ENCODE data around the gene HILPDA.
"Not testable (repeated sequence)": the region's sequence is repeated elsewhere in the genome, so short reads cannot be mapped to it uniquely, and the experiment has no call there.

HILPDA gene

DNA sequence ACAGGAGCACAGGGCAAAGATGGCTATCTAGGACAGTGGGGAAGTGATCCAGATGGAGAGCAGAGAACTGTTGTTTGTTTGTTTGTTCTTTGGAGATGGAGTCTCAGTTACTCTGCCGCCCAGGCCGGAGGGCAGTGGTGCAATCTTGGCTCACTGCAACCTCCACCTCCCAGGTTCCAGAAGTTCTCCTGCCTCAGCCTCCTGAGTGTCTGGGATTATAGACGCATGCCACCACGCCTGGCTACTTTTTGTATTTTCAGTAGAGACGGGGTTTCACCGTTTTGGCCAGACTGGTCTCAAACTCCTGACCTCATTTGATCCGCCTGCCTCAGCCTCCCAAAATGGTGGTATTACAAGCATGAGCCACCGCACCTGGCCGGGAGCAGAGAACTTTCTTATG, 41.7 kb downstream of the HILPDA start:
- H3K9me3 ChIP-seq (ENCODE audit: control insufficient read depth, low read length): no peaks in the 10 kb centered on the region
- no peak overlapping the region for H3K4ac ChIP-seq (ENCODE audit: low read depth in 1 of 2, low read length in 2 of 2)
- no peak overlapping the region for H3K4me3 ChIP-seq (ENCODE audit: insufficient read depth in 1 of 2, low read depth in 1 of 2, low read length in 2 of 2)
- H3K23ac ChIP-seq (ENCODE audit: low read length in 2 of 2): no peak overlapping the region
- H2BK12ac ChIP-seq (ENCODE audit: low read length in 2 of 2): no peak overlapping the region
- no peak overlapping the region for H2AFZ ChIP-seq (ENCODE audit: low read depth, low read length)
- peaks cover 21 to 65% of the 10 kb centered on the region in 2 experiments for H3K36me3 ChIP-seq (ENCODE audit: control insufficient read depth in 1 of 2, insufficient read depth in 2 of 2, low read depth in 1 of 2, low read length in 2 of 2)
- H3K4me1 ChIP-seq (ENCODE audit: control insufficient read depth, insufficient read depth, low read depth, low read length): no peaks in the 10 kb centered on the region
- H2BK5ac ChIP-seq (ENCODE audit: low read depth, low read length, poor library complexity, severe bottlenecking): no peak overlapping the region
- WGBS: 94% methylated on average over 9 of the region's 9 CpGs
- H4K8ac ChIP-seq (ENCODE audit: low read length): no peak overlapping the region
- H3K18ac ChIP-seq (ENCODE audit: low read depth in 1 of 2, low read length in 2 of 2): no peak overlapping the region
- no peak overlapping the region for H2AK5ac ChIP-seq (ENCODE audit: low read length, severe bottlenecking)
- no peaks in the 10 kb centered on the region for H3K27me3 ChIP-seq (ENCODE audit: control insufficient read depth in 1 of 2, insufficient read depth in 1 of 2, low read length in 2 of 2)
- H3K4me2 ChIP-seq (ENCODE audit: low read length, poor library complexity, severe bottlenecking): no peak overlapping the region
- H3K14ac ChIP-seq (ENCODE audit: low read length in 2 of 2): no peak overlapping the region
- no peak overlapping the region for H2BK120ac ChIP-seq (ENCODE audit: low read depth, low read length)
- H3K27ac ChIP-seq (ENCODE audit: low read length, poor library complexity, severe bottlenecking): no peak overlapping the region
- no peak overlapping the region for H4K91ac ChIP-seq (ENCODE audit: low read length)
- no peaks in the 10 kb centered on the region for H3K79me1 ChIP-seq (replicated peaks; ENCODE audit: low read length, poor library complexity, severe bottlenecking)
- H3K9ac ChIP-seq (ENCODE audit: low read length): no peak overlapping the region
- H2BK15ac ChIP-seq (ENCODE audit: low read depth, poor library complexity, severe bottlenecking): no peak overlapping the region
- no peak for DNase-seq

DNA sequence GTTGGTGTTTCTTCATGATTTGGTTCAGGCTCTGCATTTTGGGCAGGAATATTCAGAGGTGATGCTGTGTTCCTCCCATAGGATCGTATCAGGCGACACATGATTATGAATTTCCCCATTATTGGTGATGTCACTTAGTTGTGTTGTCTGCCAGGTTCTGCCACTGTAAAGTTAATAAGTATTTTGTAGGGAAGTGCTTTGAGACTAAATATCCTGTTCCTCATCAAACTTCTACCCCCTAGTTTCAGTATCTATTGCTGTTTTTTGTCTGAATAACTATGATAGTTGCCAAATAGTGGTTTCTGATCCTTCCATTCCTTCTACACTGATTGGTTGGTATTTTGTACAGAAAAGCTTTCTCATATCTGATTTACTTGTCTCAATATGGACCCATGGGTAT, 49.7 kb downstream of the HILPDA start:
- not testable (repeated sequence) for H4K8ac ChIP-seq (ENCODE audit: low read length); H3K27me3 ChIP-seq (ENCODE audit: control insufficient read depth in 1 of 2, insufficient read depth in 1 of 2, low read length in 2 of 2); H3K4me3 ChIP-seq (ENCODE audit: insufficient read depth in 1 of 2, low read depth in 1 of 2, low read length in 2 of 2); H2BK15ac ChIP-seq (ENCODE audit: low read depth, poor library complexity, severe bottlenecking); H2BK120ac ChIP-seq (ENCODE audit: low read depth, low read length); H2AFZ ChIP-seq (ENCODE audit: low read depth, low read length); H3K18ac ChIP-seq (ENCODE audit: low read depth in 1 of 2, low read length in 2 of 2); H3K4me1 ChIP-seq (ENCODE audit: control insufficient read depth, insufficient read depth, low read depth, low read length); H3K79me1 ChIP-seq (replicated peaks; ENCODE audit: low read length, poor library complexity, severe bottlenecking); H3K4me2 ChIP-seq (ENCODE audit: low read length, poor library complexity, severe bottlenecking); H3K23ac ChIP-seq (ENCODE audit: low read length in 2 of 2); H3K9me3 ChIP-seq (ENCODE audit: control insufficient read depth, low read length); H3K27ac ChIP-seq (ENCODE audit: low read length, poor library complexity, severe bottlenecking); H3K14ac ChIP-seq (ENCODE audit: low read length in 2 of 2); H3K9ac ChIP-seq (ENCODE audit: low read length); DNase-seq; H2BK12ac ChIP-seq (ENCODE audit: low read length in 2 of 2); H4K91ac ChIP-seq (ENCODE audit: low read length); H2AK5ac ChIP-seq (ENCODE audit: low read length, severe bottlenecking); H2BK5ac ChIP-seq (ENCODE audit: low read depth, low read length, poor library complexity, severe bottlenecking); H3K4ac ChIP-seq (ENCODE audit: low read depth in 1 of 2, low read length in 2 of 2)
- peaks cover 7 to 15% of the 10 kb centered on the region in 2 experiments for H3K36me3 ChIP-seq (ENCODE audit: control insufficient read depth in 1 of 2, insufficient read depth in 2 of 2, low read depth in 1 of 2, low read length in 2 of 2)
- WGBS: 84% methylated on average over 2 of the region's 2 CpGs

GRCh38 chr7:128506819-128507218, 51.1 kb downstream of the HILPDA start:
- H3K4me3 ChIP-seq (ENCODE audit: insufficient read depth in 1 of 2, low read depth in 1 of 2, low read length in 2 of 2); H3K23ac ChIP-seq (ENCODE audit: low read length in 2 of 2); H3K18ac ChIP-seq (ENCODE audit: low read depth in 1 of 2, low read length in 2 of 2); H3K14ac ChIP-seq (ENCODE audit: low read length in 2 of 2); H3K9me3 ChIP-seq (ENCODE audit: control insufficient read depth, low read length); H3K4me2 ChIP-seq (ENCODE audit: low read length, poor library complexity, severe bottlenecking); H3K79me1 ChIP-seq (replicated peaks; ENCODE audit: low read length, poor library complexity, severe bottlenecking); H3K4ac ChIP-seq (ENCODE audit: low read depth in 1 of 2, low read length in 2 of 2); H2BK15ac ChIP-seq (ENCODE audit: low read depth, poor library complexity, severe bottlenecking); H4K8ac ChIP-seq (ENCODE audit: low read length); DNase-seq; H4K91ac ChIP-seq (ENCODE audit: low read length); H3K27me3 ChIP-seq (ENCODE audit: control insufficient read depth in 1 of 2, insufficient read depth in 1 of 2, low read length in 2 of 2); H2BK120ac ChIP-seq (ENCODE audit: low read depth, low read length); H2AK5ac ChIP-seq (ENCODE audit: low read length, severe bottlenecking); H3K36me3 ChIP-seq (ENCODE audit: control insufficient read depth in 1 of 2, insufficient read depth in 2 of 2, low read depth in 1 of 2, low read length in 2 of 2); H3K9ac ChIP-seq (ENCODE audit: low read length); H3K4me1 ChIP-seq (ENCODE audit: control insufficient read depth, insufficient read depth, low read depth, low read length); H2AFZ ChIP-seq (ENCODE audit: low read depth, low read length); H3K27ac ChIP-seq (ENCODE audit: low read length, poor library complexity, severe bottlenecking); H2BK12ac ChIP-seq (ENCODE audit: low read length in 2 of 2); H2BK5ac ChIP-seq (ENCODE audit: low read depth, low read length, poor library complexity, severe bottlenecking): not testable (repeated sequence)
- WGBS: 97% methylated on average over 3 of the region's 3 CpGs

DNA sequence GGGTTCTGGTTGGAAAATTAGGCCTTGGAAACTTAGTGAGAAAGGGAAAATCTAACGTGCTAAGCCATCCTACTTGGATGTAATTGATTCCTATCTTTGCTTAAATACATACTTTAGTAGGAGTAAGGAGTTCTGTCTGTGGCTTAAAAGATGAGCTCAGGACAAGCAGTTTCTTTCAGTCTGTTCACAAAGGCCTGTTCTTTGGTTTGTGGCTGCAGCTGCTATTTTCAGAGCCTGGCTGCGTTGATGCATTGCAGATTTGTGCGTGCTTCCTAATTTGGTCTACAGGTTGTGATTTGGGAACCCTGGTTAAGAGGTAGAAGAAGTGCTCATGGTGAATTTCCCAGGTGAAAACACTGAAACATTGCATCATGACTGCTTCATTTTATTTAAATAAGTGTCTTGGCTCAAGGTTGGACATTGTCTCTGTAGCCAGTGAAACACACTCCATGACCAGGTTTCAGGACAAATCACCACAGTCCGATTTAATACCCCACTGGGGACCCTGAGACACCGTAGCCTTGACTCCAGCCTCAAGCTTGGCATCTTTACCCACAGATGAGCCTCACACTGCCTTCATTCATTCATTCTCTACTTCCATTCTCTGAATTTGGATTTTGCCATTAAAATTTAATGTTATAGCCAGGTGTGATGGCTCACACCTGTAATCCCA, 51.8 kb downstream of the HILPDA start:
- not testable (repeated sequence) for H2AFZ ChIP-seq (ENCODE audit: low read depth, low read length); H3K14ac ChIP-seq (ENCODE audit: low read length in 2 of 2); H3K4ac ChIP-seq (ENCODE audit: low read depth in 1 of 2, low read length in 2 of 2); DNase-seq; H2BK120ac ChIP-seq (ENCODE audit: low read depth, low read length); H2AK5ac ChIP-seq (ENCODE audit: low read length, severe bottlenecking); H3K36me3 ChIP-seq (ENCODE audit: control insufficient read depth in 1 of 2, insufficient read depth in 2 of 2, low read depth in 1 of 2, low read length in 2 of 2); H3K27ac ChIP-seq (ENCODE audit: low read length, poor library complexity, severe bottlenecking); H2BK5ac ChIP-seq (ENCODE audit: low read depth, low read length, poor library complexity, severe bottlenecking); H4K8ac ChIP-seq (ENCODE audit: low read length); H4K91ac ChIP-seq (ENCODE audit: low read length); H3K4me2 ChIP-seq (ENCODE audit: low read length, poor library complexity, severe bottlenecking); H2BK15ac ChIP-seq (ENCODE audit: low read depth, poor library complexity, severe bottlenecking); H3K27me3 ChIP-seq (ENCODE audit: control insufficient read depth in 1 of 2, insufficient read depth in 1 of 2, low read length in 2 of 2); H3K9ac ChIP-seq (ENCODE audit: low read length); H3K9me3 ChIP-seq (ENCODE audit: control insufficient read depth, low read length); H3K18ac ChIP-seq (ENCODE audit: low read depth in 1 of 2, low read length in 2 of 2); H3K79me1 ChIP-seq (replicated peaks; ENCODE audit: low read length, poor library complexity, severe bottlenecking); H3K4me1 ChIP-seq (ENCODE audit: control insufficient read depth, insufficient read depth, low read depth, low read length); H2BK12ac ChIP-seq (ENCODE audit: low read length in 2 of 2); H3K23ac ChIP-seq (ENCODE audit: low read length in 2 of 2); H3K4me3 ChIP-seq (ENCODE audit: insufficient read depth in 1 of 2, low read depth in 1 of 2, low read length in 2 of 2)
- 60% methylated on average over 1 of the region's 5 CpGs for WGBS
